Caki2 (cell line): Measurements from ENCODE around the gene CYP4B1. TPM values are rescaled to one million over a fixed set of nuclear protein-coding genes. Genes with fewer than 3 reads are reported as not detected.
"Not testable (repeated sequence)": the region's sequence is repeated elsewhere in the genome, so short reads cannot be mapped to it uniquely, and the experiment has no call there.

Source experiments
- DNase-seq: peaks from one replicate; pipeline ENCODE4 v3.0.0-alpha.2; 2015; ENCODE audit warnings: low read depth
- in situ Hi-C: cut with HindIII; loops from 2 replicates; pipeline ENCODE4 v1.10.0; 2016; ENCODE audit warnings: low sequenced_read_pairs, low pct_unique_long_range_greater_than_20kb, mixed read lengths
- total RNA-seq: library from RNA; depleted of rRNA; stranded (reverse); fragments of >200 nt; shearing (Covaris generic); gene quantifications from 2 replicates; pipeline ENCODE4 v1.2.3, GENCODE V29; 2014; ENCODE audit warnings: low replicate concordance; rRNA removed

CYP4B1 gene
- total RNA-seq: not detected in 2 replicates

GRCh38 chr1:46798810-46799209 is at the start of gene CYP4B1:
CYP4B1 (plus strand) TSS chr1:46799046; CDS start chr1:46799082, 36 bp downstream.
- in situ Hi-C loops: no loop called here
- DNase-seq: no peak

- no peak for DNase-seq
- in situ Hi-C loops: no loop called here
Observed at GRCh38 chr1:46749404-46749803, 49.4 kb upstream of the CYP4B1 start.

- in situ Hi-C loops: no loop called here
- DNase-seq: no peak
Observed at GRCh38 chr1:46749921-46750404, 48.9 kb upstream of the CYP4B1 start.

DNA sequence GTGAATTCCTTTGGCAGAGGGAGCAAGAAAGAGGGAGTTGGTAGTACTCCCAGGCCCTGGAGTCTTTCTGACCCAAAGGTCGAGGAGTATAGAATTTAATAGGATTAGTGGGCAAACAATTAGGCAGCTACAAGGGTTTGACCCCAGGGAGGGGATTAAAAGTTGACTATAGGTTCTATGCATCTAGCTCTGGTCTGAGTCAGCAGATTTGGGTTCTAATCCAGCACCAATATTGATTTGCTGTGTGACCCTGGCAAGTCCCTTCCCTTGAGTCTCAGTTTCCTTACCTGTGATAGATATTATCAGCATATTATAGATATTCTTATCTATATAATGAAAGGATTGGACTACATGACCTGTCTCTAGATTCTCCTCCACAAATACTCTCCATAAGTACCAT is 44.9 kb upstream of the CYP4B1 start:
- in situ Hi-C loops: no loop called here
- DNase-seq: no peak

GRCh38 chr1:46754707-46755106 is 44.1 kb upstream of the CYP4B1 start:
- in situ Hi-C loops: not testable (repeated sequence)
- DNase-seq: peak; percentile 13

DNA sequence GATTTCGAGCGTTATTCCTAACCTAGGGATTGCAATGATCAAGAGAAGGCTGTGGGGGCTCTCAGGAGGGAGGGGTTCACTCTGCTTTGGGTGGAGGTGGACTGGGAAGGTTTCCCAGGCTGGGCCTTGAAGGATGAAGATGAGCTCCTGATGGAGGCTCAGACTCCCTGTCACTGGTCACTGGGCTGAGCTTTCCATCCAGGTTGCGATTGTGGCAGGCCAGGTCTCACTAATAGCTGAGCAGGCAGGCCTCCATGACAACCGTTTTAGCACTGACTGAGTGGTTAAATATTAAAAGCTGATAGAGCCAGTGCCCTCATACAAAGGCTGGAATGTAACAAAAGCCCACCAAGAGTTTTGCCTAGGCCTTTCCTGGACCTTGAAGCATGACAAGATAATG is 43.7 kb upstream of the CYP4B1 start:
- no peak for DNase-seq
- in situ Hi-C loops: no loop called here

DNA sequence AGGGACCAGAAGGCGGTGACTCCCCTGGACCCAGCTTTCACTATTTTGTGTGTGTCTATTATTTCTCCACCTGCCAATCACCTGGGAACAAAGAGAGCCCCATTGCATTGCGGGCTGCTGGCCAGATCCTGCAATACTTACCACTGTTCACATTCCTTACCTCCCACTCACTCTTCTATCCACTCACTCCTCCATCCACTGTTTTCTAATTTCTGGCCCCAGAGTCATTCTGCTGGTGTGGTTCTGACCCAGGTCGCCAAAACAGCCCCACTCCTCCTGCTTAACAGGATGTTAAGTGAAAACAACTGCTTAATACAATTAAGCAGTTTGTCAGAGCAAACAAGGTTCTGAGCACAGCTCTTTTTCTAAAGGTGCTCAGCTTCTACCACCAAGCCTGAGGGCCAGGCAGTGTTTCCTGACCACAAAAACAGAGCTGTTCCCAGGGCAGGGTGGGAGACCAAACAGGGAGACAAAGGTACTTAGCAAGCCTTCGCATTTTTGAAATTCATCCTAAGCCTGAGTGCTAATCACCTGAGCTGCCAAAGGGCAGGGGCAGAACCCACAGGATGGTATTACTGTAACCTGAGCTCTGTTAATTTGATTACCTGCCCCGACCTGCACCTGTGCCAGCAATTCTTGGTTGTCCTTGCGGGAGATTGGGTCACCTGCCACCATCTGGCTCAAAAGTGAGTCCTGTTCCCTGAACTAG is 41.4 kb upstream of the CYP4B1 start:
- no peak for DNase-seq
- in situ Hi-C loops: no loop called here

GRCh38 chr1:46757956-46758528 is 40.8 kb upstream of the CYP4B1 start:
- no peak for DNase-seq
- in situ Hi-C loops: no loop called here

DNA sequence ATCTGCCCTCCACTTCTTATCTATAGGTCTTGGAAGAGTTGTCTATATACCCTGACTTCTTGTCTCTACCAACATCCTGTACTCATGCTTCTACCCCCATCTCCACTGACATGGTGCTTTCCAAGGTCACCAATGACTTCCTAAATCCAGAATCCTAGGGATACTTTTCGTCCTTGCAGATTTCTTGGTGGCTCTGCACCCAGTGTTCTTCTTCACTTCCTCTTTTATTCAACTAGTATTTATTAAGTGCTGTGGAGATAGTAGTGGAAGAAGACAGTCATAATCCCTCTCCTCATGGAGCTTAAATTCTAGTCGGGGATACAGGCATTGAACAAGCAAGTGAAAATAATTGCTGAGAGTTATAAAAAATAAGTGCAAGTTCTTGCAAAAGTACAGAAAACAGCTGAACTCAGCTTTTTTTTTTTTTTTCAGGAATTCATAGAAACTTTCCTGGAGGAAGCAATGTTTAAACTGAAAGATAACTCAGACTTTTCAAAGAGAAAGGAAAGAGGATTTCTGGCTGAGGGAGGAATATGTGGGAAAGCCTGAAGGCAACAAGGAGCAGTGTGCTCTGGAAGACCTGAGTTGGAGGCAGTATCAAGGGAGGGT is 38.2 kb upstream of the CYP4B1 start:
- DNase-seq: no peak
- in situ Hi-C loops: no loop called here

DNA sequence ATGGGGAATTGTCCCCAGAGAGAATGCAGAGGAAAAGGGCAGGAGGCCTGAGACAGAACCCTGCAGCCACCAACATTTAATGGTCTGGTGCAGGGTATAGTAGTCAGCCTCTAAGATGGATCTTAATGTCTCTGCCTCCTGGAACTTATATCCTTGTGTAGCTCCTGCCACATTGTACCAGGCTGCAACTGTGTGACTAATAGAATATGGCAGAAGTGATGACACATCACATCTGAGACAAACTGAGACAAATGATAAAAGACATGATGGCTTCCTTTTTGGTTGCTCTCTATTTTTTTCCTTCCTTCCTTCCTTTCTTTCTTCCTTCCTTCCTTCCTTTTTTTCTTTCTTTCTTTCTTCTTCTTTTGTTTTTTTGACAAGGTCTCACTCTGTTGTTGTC is 37.1 kb upstream of the CYP4B1 start:
- DNase-seq: no peak
- in situ Hi-C loops: no loop called here

GRCh38 chr1:46764402-46764801 is 34.4 kb upstream of the CYP4B1 start:
- no peak for DNase-seq
- in situ Hi-C loops: no loop called here

- in situ Hi-C loops: no loop called here
- DNase-seq: no peak
Observed at GRCh38 chr1:46767649-46768282, 31.1 kb upstream of the CYP4B1 start.

DNA sequence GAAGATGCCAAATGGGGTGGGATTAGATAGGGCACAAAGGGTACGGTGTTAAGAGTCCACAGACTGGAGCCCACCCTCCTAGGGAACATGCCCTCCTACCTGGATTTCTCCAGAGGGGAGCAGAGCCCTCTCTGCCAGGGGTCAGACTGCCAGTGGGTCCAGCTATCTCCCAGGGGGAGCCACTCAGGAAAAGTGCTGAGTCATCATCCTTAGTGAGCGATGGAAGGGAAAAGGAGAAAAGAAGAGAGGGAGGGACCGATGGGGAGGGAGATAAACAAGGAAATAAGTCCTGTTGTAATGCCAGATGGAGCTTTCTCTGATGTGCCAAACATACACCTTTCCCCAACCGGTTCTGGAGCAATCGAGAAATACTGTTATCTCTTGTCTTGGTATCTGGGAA is 30.4 kb upstream of the CYP4B1 start:
- in situ Hi-C loops: no loop called here
- DNase-seq: no peak

GRCh38 chr1:46769028-46769740 is 29.7 kb upstream of the CYP4B1 start:
- DNase-seq: no peak
- in situ Hi-C loops: no loop called here

DNA sequence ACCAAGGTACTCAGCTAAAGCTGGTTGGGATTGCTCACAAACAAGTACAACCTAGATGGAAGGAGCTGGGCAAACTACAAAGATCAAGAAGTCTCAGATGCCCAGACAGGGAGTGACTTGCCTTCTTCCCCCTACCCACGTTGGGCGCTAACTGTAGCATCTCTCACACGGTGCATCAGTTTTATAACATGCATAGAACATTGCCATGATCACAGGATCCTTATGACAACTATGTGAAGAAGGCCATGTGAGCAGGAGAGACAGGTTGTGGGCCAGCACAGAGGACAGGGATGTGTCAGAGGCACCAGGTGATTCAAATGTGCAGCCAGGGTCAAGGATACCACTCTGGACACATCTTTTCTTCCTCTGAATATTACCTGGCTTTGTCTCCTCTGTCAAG is 28.3 kb upstream of the CYP4B1 start:
- DNase-seq: peak; percentile 8
- in situ Hi-C loops: no loop called here

DNA sequence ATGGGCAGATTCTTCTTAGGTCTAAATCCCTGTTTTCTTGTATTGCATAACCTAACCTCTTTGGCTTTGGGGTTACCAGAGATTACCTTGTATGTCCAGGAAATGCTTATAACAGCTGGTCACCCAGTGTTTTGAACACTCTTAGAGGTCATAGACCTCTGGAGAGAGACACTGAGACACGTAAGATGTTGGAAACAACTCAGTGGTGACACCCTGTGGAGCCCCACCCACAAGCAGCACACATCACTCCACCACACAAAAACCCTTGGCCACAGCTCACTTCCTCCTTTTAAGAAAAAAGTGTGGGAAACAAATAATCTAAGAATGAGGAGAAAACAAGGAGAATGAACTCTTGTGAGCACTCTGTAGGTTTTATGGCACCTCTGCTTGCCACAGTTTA is 26.3 kb upstream of the CYP4B1 start:
- no peak for DNase-seq
- in situ Hi-C loops: no loop called here

- in situ Hi-C loops: no loop called here
- DNase-seq: no peak
Observed at GRCh38 chr1:46774297-46774696, 24.5 kb upstream of the CYP4B1 start.

GRCh38 chr1:46778456-46778855 is 20.4 kb upstream of the CYP4B1 start:
- in situ Hi-C loops, DNase-seq: not testable (repeated sequence)

- no peak for DNase-seq
- in situ Hi-C loops: no loop called here
Observed at GRCh38 chr1:46784666-46785065, 14.2 kb upstream of the CYP4B1 start.
